Heart left ventricle (tissue), 13 donors: Measurements from ENCODE around the gene CAVIN3.

Source experiments
- CTCF ChIP-seq, 12 donors: fragments of 200-600 bp; sonication (generic) in 4 of 12; IDR thresholded peaks; one replicate each; pipeline versions ENCODE4 v1.5.0 to v1.8.0; 2018 to 2022; ENCODE audit warnings: antibody characterized with exemption in 12 of 12, mild to moderate bottlenecking in 5 of 12
- POLR2A ChIP-seq, 2 donors: fragments of 450-650 bp; IDR thresholded peaks; one replicate each; pipeline ENCODE4 v1.6.1; 2017; ENCODE audit warnings: antibody characterized with exemption in 2 of 2, mild to moderate bottlenecking in 2 of 2, moderate library complexity in 2 of 2
- donor health status: ischemic (EF 13 %, LVEDD 7.1; RV severe dilation, severe dysfunction).
- donor health status: DM: no; HTN: yes; CAD: no.
- donor health status: DM: no; HTN: no; CAD: no.
- donor health status: ischemic (EF 25% LVEDD 6.9; RV normal size, moderate dysfunction).
- donor health status: ischemic (EF 25% LVEDD 5.7; RV mildly dilated, moderate dysfunction).
- donor health status: ischemic (EF 35%, LVEDD 5.7; RV mildly dilated, moderate dysfunction).
- donor health status: nonischemic (EF 11% LVEDD 7.7; RV severe dilation, severe dysfunction).
- donor health status: DM: yes; HTN: yes; CAD: no.
- donor health status: PGD.
- donor health status: ischemic (EF 29% LVEDD 5.4; RV normal size, mild dysfunction).
- donor health status: nonischemic (EF 23%, LVEDD 6.1; RV moderate dilation, normal function).

- TF ChIP-seq CTCF (IDR thresholded peaks at IDR 0.05) (no peak), POLR2A (IDR thresholded peaks at IDR 0.05) (no peak)
These were observed 20.0 kb downstream of the CAVIN3 start for GRCh38 chr11:6300325-6300724.
